ENCODE data around the gene VSIG4.

The VSIG4 gene

DNA sequence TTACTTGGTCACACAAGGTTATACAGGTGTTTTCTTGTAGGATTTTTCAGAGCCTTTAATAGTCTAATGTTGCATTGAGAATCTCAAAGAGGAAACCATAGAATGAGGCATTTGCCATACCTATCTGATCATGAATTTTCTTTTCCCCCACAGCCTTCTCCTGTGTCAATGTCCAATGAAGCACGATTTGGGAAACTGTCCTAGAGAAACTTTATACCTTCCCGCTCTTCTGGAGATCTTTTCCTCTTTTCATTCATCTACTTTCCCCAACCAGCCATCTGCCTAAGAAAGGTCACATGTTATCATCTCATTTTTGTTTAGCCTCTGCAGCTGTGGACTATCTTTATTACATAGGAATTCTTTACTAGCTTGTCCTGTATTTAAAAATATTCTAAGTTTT lies 19.9 kb downstream of the VSIG4 start:
- no peaks in the 10 kb centered on the region for H3K79me2 ChIP-seq (ENCODE audit: control insufficient read depth, insufficient read depth, low read length)
- H3K23ac ChIP-seq (ENCODE audit: low read length) = no peak overlapping the region
- H3K4me2 ChIP-seq (ENCODE audit: low read length) = no peak overlapping the region
- WGBS (ENCODE audit: extremely low coverage, insufficient coverage, low lambda C conversion rate) = no CpG with 5 or more reads among the region's 2 CpGs
- no peak overlapping the region for H3K18ac ChIP-seq (ENCODE audit: low read length)
- no peak overlapping the region for H4K8ac ChIP-seq (ENCODE audit: low read depth, low read length)
- no peaks in the 10 kb centered on the region for H3K4me1 ChIP-seq (ENCODE audit: control insufficient read depth, low read depth, low read length)
- H4K5ac ChIP-seq (ENCODE audit: low read length) = no peak overlapping the region
- H2AK5ac ChIP-seq (ENCODE audit: low read length) = no peak overlapping the region
- H3K4ac ChIP-seq (ENCODE audit: low read depth, low read length) = no peak overlapping the region
- no peaks in the 10 kb centered on the region for H3K27me3 ChIP-seq (ENCODE audit: insufficient read depth, low read length, poor library complexity)
- no peaks in the 10 kb centered on the region for H3K79me1 ChIP-seq (ENCODE audit: low read length)
- H3K56ac ChIP-seq (ENCODE audit: low read length) = no peak overlapping the region
- H2BK120ac ChIP-seq (ENCODE audit: low read depth, low read length) = no peak overlapping the region
- no peak for DNase-seq
- H2BK15ac ChIP-seq (replicated peaks; ENCODE audit: low read depth) = no peak overlapping the region
- no peak overlapping the region for H3K27ac ChIP-seq (ENCODE audit: low read depth, low read length)
- H3K4me3 ChIP-seq (ENCODE audit: low read length) = no peak overlapping the region
- no peaks in the 10 kb centered on the region for H3K36me3 ChIP-seq (ENCODE audit: control insufficient read depth, insufficient read depth, low read length)
- H2BK5ac ChIP-seq (ENCODE audit: low read length) = no peak overlapping the region
- no peak overlapping the region for H3K9ac ChIP-seq (ENCODE audit: low read length)

DNA sequence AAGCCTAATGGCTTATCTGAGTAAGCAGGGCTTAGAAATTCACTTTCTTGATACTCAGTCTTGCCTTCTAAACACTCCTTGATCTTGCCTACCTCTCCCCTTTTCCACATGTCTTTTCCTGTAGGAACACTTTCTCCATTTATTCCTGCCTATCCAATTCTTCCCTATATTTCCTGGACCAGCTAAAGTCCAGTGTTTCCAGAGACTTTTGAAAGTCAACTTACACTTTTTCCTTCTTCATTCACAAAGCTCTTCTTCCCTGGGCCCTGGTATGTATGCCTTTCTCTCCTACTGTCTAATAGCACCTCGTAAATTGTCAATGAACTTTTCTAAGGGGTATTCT lies 20.6 kb downstream of the VSIG4 start:
- no peak overlapping the region for H2BK5ac ChIP-seq (ENCODE audit: low read length)
- no peaks in the 10 kb centered on the region for H3K79me2 ChIP-seq (ENCODE audit: control insufficient read depth, insufficient read depth, low read length)
- no peak overlapping the region for H3K4me2 ChIP-seq (ENCODE audit: low read length)
- H4K5ac ChIP-seq (ENCODE audit: low read length) = no peak overlapping the region
- H3K4ac ChIP-seq (ENCODE audit: low read depth, low read length) = no peak overlapping the region
- no CpG with 5 or more reads among the region's 1 CpG for WGBS (ENCODE audit: extremely low coverage, insufficient coverage, low lambda C conversion rate)
- H3K36me3 ChIP-seq (ENCODE audit: control insufficient read depth, insufficient read depth, low read length) = no peaks in the 10 kb centered on the region
- no peak overlapping the region for H3K18ac ChIP-seq (ENCODE audit: low read length)
- no peak overlapping the region for H3K4me3 ChIP-seq (ENCODE audit: low read length)
- H3K27me3 ChIP-seq (ENCODE audit: insufficient read depth, low read length, poor library complexity) = no peaks in the 10 kb centered on the region
- H3K79me1 ChIP-seq (ENCODE audit: low read length) = no peaks in the 10 kb centered on the region
- DNase-seq = no peak
- no peak overlapping the region for H3K23ac ChIP-seq (ENCODE audit: low read length)
- no peak overlapping the region for H2BK15ac ChIP-seq (replicated peaks; ENCODE audit: low read depth)
- no peaks in the 10 kb centered on the region for H3K4me1 ChIP-seq (ENCODE audit: control insufficient read depth, low read depth, low read length)
- H3K9ac ChIP-seq (ENCODE audit: low read length) = no peak overlapping the region
- no peak overlapping the region for H2AK5ac ChIP-seq (ENCODE audit: low read length)
- no peak overlapping the region for H3K56ac ChIP-seq (ENCODE audit: low read length)
- H3K27ac ChIP-seq (ENCODE audit: low read depth, low read length) = no peak overlapping the region
- H4K8ac ChIP-seq (ENCODE audit: low read depth, low read length) = no peak overlapping the region
- no peak overlapping the region for H2BK120ac ChIP-seq (ENCODE audit: low read depth, low read length)

DNA sequence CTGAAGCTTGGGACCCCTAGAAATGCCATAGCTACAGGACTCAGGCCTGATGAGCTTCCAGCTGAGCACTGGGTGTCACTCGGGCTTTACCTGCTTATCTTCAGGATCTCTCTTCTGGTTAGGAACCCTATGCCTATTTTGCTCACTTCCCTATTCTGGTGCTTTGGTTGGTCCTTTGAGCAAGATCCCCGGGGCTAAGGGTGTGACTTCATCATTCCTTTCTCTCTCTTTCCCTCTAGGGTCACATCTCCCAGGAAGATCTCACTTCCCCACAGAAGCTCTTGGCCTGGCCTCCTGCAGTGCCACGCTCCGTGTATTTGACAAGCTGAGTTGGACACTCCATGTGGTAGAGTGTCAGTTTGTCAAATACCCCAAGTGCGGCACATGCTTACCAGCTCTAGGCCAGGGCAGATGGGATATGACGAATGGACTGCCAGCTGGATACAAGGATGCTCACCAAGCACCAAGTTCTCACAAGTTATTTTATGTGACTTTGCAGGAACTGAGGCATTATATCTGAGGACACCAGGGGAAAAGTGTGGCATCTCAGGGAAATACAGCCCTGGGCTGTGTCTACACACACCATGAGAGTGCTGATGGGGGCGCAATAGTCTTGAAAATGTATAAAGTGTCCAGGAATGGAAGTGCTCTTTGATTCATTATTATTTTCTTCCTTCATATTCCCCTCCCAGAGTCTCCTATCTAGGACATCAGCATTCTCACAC lies 21.1 kb downstream of the VSIG4 start:
- H3K9ac ChIP-seq (ENCODE audit: low read length) = no peak overlapping the region
- no peak overlapping the region for H3K56ac ChIP-seq (ENCODE audit: low read length)
- H4K8ac ChIP-seq (ENCODE audit: low read depth, low read length) = no peak overlapping the region
- no peak overlapping the region for H2BK5ac ChIP-seq (ENCODE audit: low read length)
- no peak overlapping the region for H3K18ac ChIP-seq (ENCODE audit: low read length)
- no peak overlapping the region for H3K27ac ChIP-seq (ENCODE audit: low read depth, low read length)
- H3K23ac ChIP-seq (ENCODE audit: low read length) = no peak overlapping the region
- no peaks in the 10 kb centered on the region for H3K4me1 ChIP-seq (ENCODE audit: control insufficient read depth, low read depth, low read length)
- H3K4me2 ChIP-seq (ENCODE audit: low read length) = no peak overlapping the region
- H3K4ac ChIP-seq (ENCODE audit: low read depth, low read length) = no peak overlapping the region
- no peaks in the 10 kb centered on the region for H3K36me3 ChIP-seq (ENCODE audit: control insufficient read depth, insufficient read depth, low read length)
- H3K27me3 ChIP-seq (ENCODE audit: insufficient read depth, low read length, poor library complexity) = no peaks in the 10 kb centered on the region
- H3K4me3 ChIP-seq (ENCODE audit: low read length) = no peak overlapping the region
- WGBS (ENCODE audit: extremely low coverage, insufficient coverage, low lambda C conversion rate) = no CpG with 5 or more reads among the region's 7 CpGs
- H2BK15ac ChIP-seq (replicated peaks; ENCODE audit: low read depth) = no peak overlapping the region
- no peaks in the 10 kb centered on the region for H3K79me2 ChIP-seq (ENCODE audit: control insufficient read depth, insufficient read depth, low read length)
- no peak overlapping the region for H2BK120ac ChIP-seq (ENCODE audit: low read depth, low read length)
- no peak overlapping the region for H4K5ac ChIP-seq (ENCODE audit: low read length)
- no peak overlapping the region for H2AK5ac ChIP-seq (ENCODE audit: low read length)
- H3K79me1 ChIP-seq (ENCODE audit: low read length) = no peaks in the 10 kb centered on the region
- no peak for DNase-seq

DNA sequence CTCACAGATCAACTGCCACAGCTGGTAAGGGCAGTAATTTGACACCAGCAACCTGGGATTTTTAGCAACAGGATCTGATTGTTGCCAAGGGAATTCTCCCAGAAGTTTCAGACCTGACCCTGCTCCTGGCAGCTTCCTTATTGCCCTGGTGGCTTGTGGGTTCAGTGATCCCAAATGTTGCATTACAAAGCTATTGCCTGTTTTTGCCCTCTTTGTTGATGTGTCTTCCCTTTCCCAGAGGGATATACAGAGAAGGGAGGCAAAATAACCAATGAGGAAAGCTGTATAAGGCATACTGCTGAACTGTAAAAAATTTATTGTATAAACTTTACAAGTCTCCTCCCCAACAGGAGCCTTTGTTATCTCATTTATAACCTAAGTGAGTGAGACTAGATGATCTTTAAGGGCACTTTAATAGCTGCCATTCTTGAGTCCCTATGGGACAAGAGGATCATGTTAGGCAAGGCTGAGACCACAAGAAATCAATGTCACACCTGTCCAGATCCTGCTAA lies 22.2 kb downstream of the VSIG4 start:
- H2AK5ac ChIP-seq (ENCODE audit: low read length) = no peak overlapping the region
- no peak overlapping the region for H2BK5ac ChIP-seq (ENCODE audit: low read length)
- H2BK120ac ChIP-seq (ENCODE audit: low read depth, low read length) = no peak overlapping the region
- no peak overlapping the region for H3K4ac ChIP-seq (ENCODE audit: low read depth, low read length)
- H3K27ac ChIP-seq (ENCODE audit: low read depth, low read length) = no peak overlapping the region
- H3K4me3 ChIP-seq (ENCODE audit: low read length) = no peak overlapping the region
- H3K23ac ChIP-seq (ENCODE audit: low read length) = no peak overlapping the region
- H4K5ac ChIP-seq (ENCODE audit: low read length) = no peak overlapping the region
- H3K9ac ChIP-seq (ENCODE audit: low read length) = no peak overlapping the region
- H3K79me2 ChIP-seq (ENCODE audit: control insufficient read depth, insufficient read depth, low read length) = no peaks in the 10 kb centered on the region
- H4K8ac ChIP-seq (ENCODE audit: low read depth, low read length) = no peak overlapping the region
- H2BK15ac ChIP-seq (replicated peaks; ENCODE audit: low read depth) = no peak overlapping the region
- no peak overlapping the region for H3K4me2 ChIP-seq (ENCODE audit: low read length)
- no peaks in the 10 kb centered on the region for H3K4me1 ChIP-seq (ENCODE audit: control insufficient read depth, low read depth, low read length)
- no peaks in the 10 kb centered on the region for H3K79me1 ChIP-seq (ENCODE audit: low read length)
- no peak overlapping the region for H3K18ac ChIP-seq (ENCODE audit: low read length)
- H3K36me3 ChIP-seq (ENCODE audit: control insufficient read depth, insufficient read depth, low read length) = no peaks in the 10 kb centered on the region
- H3K56ac ChIP-seq (ENCODE audit: low read length) = no peak overlapping the region
- DNase-seq = peak; percentile 26
- H3K27me3 ChIP-seq (ENCODE audit: insufficient read depth, low read length, poor library complexity) = no peaks in the 10 kb centered on the region

DNA sequence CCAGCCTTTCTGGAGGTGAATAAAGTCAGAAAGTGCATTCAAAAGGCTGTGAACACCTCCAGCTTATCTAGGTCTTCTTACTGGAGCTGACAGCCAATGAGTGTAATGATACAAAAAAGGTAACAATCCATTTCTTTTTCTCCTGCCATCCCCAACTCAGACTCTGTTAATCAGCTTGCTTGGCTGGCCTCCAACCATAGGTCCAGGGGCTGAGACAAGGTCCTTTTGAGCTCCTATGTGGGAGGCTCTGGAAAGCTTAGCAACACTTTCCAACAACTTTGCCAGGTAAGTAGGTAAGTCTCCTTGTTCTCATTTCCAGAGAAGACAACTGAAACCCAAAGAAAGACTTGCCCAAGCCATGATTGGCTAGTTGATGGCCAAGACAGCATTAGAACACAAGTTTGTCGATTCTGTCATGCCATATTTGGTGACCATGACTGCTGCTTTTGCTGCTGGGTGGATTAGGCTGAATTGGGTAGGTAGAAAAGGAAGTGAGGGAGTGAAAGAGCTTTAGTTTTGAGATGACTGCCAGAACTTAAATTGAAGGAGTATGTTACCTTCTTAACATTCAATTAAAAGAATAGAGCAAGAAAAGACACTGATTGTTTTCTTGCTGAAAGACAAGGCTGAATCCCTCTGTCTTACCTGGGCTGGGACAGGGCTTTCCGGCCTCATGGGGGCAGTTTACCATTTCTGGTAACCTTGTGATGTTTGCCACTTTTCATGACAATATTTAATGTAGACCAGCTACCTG lies 22.8 kb downstream of the VSIG4 start:
- Histone ChIP-seq H3K4ac (ENCODE audit: low read depth, low read length) (no peak overlapping the region), H4K5ac (ENCODE audit: low read length) (no peak overlapping the region), H3K23ac (ENCODE audit: low read length) (no peak overlapping the region), H3K56ac (ENCODE audit: low read length) (no peak overlapping the region), H3K4me2 (ENCODE audit: low read length) (no peak overlapping the region), H3K4me3 (ENCODE audit: low read length) (no peak overlapping the region), H3K27ac (ENCODE audit: low read depth, low read length) (no peak overlapping the region), H2AK5ac (ENCODE audit: low read length) (no peak overlapping the region), H3K9ac (ENCODE audit: low read length) (no peak overlapping the region), H3K27me3 (ENCODE audit: insufficient read depth, low read length, poor library complexity) (no peaks in the 10 kb centered on the region), H3K79me2 (ENCODE audit: control insufficient read depth, insufficient read depth, low read length) (no peaks in the 10 kb centered on the region), H3K36me3 (ENCODE audit: control insufficient read depth, insufficient read depth, low read length) (no peaks in the 10 kb centered on the region), H2BK120ac (ENCODE audit: low read depth, low read length) (no peak overlapping the region), H3K18ac (ENCODE audit: low read length) (no peak overlapping the region), H2BK5ac (ENCODE audit: low read length) (no peak overlapping the region), H3K79me1 (ENCODE audit: low read length) (no peaks in the 10 kb centered on the region), H2BK15ac (replicated peaks; ENCODE audit: low read depth) (no peak overlapping the region), H4K8ac (ENCODE audit: low read depth, low read length) (no peak overlapping the region), H3K4me1 (ENCODE audit: control insufficient read depth, low read depth, low read length) (no peaks in the 10 kb centered on the region)
- no peak for DNase-seq
- no CpG with 5 or more reads among the region's 2 CpGs for WGBS (ENCODE audit: extremely low coverage, insufficient coverage, low lambda C conversion rate)
